ENCODE measurements around the gene UBE2QL1.

Gene UBE2QL1

GRCh38 chr5:6473284-6473683, 24.6 kb downstream of the UBE2QL1 start:
- no peak for FAIRE-seq
- no peak for DNase-seq (ENCODE audit: insufficient read length, low spot score)

- no peak for DNase-seq (ENCODE audit: insufficient read length, low spot score)
- FAIRE-seq, result no peak
Measured at GRCh38 chr5:6475626-6476312, 27.1 kb downstream of the UBE2QL1 start.

- no peak for FAIRE-seq
- DNase-seq (ENCODE audit: insufficient read length, low spot score), result no peak
Measured at GRCh38 chr5:6476313-6476661, 27.6 kb downstream of the UBE2QL1 start.

- DNase-seq (ENCODE audit: insufficient read length, low spot score), result no peak
- FAIRE-seq, result no peak
Measured at GRCh38 chr5:6478793-6479192, 30.1 kb downstream of the UBE2QL1 start.

- FAIRE-seq, result no peak
- DNase-seq (ENCODE audit: insufficient read length, low spot score), result no peak
Measured at GRCh38 chr5:6480133-6481051, 31.7 kb downstream of the UBE2QL1 start.

- FAIRE-seq (no peak), DNase-seq (ENCODE audit: insufficient read length, low spot score) (no peak)
Measured at GRCh38 chr5:6482735-6483134, 34.1 kb downstream of the UBE2QL1 start.

GRCh38 chr5:6483880-6484382, 35.3 kb downstream of the UBE2QL1 start:
- no peak for DNase-seq (ENCODE audit: insufficient read length, low spot score)

GRCh38 chr5:6484446-6484845, 35.8 kb downstream of the UBE2QL1 start:
- no peak for FAIRE-seq
- no peak for DNase-seq (ENCODE audit: insufficient read length, low spot score)

More at GRCh38 chr5:6483880-6484382, 35.3 kb downstream of the UBE2QL1 start:
- no peak for FAIRE-seq

GRCh38 chr5:6484899-6485298, 36.2 kb downstream of the UBE2QL1 start:
- DNase-seq (ENCODE audit: insufficient read length, low spot score) (no peak), FAIRE-seq (peak; percentile 51)

GRCh38 chr5:6485441-6485840, 36.8 kb downstream of the UBE2QL1 start:
- DNase-seq (ENCODE audit: insufficient read length, low spot score) (no peak), FAIRE-seq (no peak)

- FAIRE-seq (no peak), DNase-seq (ENCODE audit: insufficient read length, low spot score) (no peak)
Measured at GRCh38 chr5:6486074-6486473, 37.4 kb downstream of the UBE2QL1 start.

GRCh38 chr5:6487081-6487480, 38.4 kb downstream of the UBE2QL1 start:
- DNase-seq (ENCODE audit: insufficient read length, low spot score), result no peak
- FAIRE-seq, result no peak

- FAIRE-seq (no peak), DNase-seq (ENCODE audit: insufficient read length, low spot score) (no peak)
Measured at GRCh38 chr5:6488021-6488420, 39.4 kb downstream of the UBE2QL1 start.

GRCh38 chr5:6489643-6490185, 41.1 kb downstream of the UBE2QL1 start:
- no peak for DNase-seq (ENCODE audit: insufficient read length, low spot score)
- FAIRE-seq, result no peak

GRCh38 chr5:6490246-6490645, 41.6 kb downstream of the UBE2QL1 start:
- DNase-seq (ENCODE audit: insufficient read length, low spot score) (no peak), FAIRE-seq (no peak)

GRCh38 chr5:6490693-6491092, 42.0 kb downstream of the UBE2QL1 start:
- DNase-seq (ENCODE audit: insufficient read length, low spot score) (peak; percentile 47), FAIRE-seq (no peak)

- FAIRE-seq (no peak), DNase-seq (ENCODE audit: insufficient read length, low spot score) (no peak)
Measured at GRCh38 chr5:6491196-6491918, 42.7 kb downstream of the UBE2QL1 start.

- FAIRE-seq (no peak), DNase-seq (ENCODE audit: insufficient read length, low spot score) (no peak)
Measured at GRCh38 chr5:6491919-6492290, 43.2 kb downstream of the UBE2QL1 start.

- DNase-seq (ENCODE audit: insufficient read length, low spot score) (peak; percentile 53), FAIRE-seq (no peak)
Measured at GRCh38 chr5:6492934-6493333, 44.3 kb downstream of the UBE2QL1 start.

- FAIRE-seq, result no peak
Measured at GRCh38 chr5:6493681-6494454, 45.2 kb downstream of the UBE2QL1 start.

More at GRCh38 chr5:6493681-6494454, 45.2 kb downstream of the UBE2QL1 start:
- DNase-seq (ENCODE audit: insufficient read length, low spot score), result no peak

Data from HTR-8/SVneo (cell line).